ENCODE results near the gene ACTA1. TPM values are rescaled to one million over a fixed set of nuclear protein-coding genes. Genes with fewer than 3 reads are reported as not detected.

Gene ACTA1
- total and polyA plus RNA-seq, 2 of the 13 experiments (the other 11 are each of a cell fraction or from before 2014, with no cell fraction given) = 1.4 to 5.2 TPM

GRCh38 chr1:229409616-229410369 is 24.1 kb downstream of the ACTA1 start:
- ATAC-seq (peak; percentile 63), FAIRE-seq (peak; percentile 60), DNase-seq (ENCODE audit: low spot score) (peak; percentile 63)
- Histone ChIP-seq H3K4me1 (ENCODE audit: insufficient read depth, low read length) (peaks cover 66% of the 10 kb centered on the region), H3K9me3 (ENCODE audit: low read length) (no peaks in the 10 kb centered on the region), H4K20me1 (ENCODE audit: insufficient read depth, low read length) (no peaks in the 10 kb centered on the region), H2AFZ (ENCODE audit: low read length) (no peak overlapping the region), H3K36me3 (replicated peaks in 1 of 2; ENCODE audit: control insufficient read depth in 1 of 2, insufficient read depth in 2 of 2, low read length in 2 of 2) (no peaks in the 10 kb centered on the region), H3K4me3 (replicated peaks in 1 of 3; ENCODE audit: insufficient read depth in 1 of 3, low read depth in 2 of 3, low read length in 3 of 3) (peak overlapping the region; percentile 8 to 64 (median 19); a peak in 5 of 6 replicates), H3K27me3 (ENCODE audit: control insufficient read depth in 1 of 2, insufficient read depth in 2 of 2, low read length in 2 of 2) (peaks cover 2 to 8% of the 10 kb centered on the region in 2 experiments; a peak in 3 of 5 replicates), H3K79me2 (ENCODE audit: insufficient read depth, low read length) (no peaks in the 10 kb centered on the region), H3K27ac (ENCODE audit: extremely low read length, insufficient read depth, low read length) (no peak overlapping the region), H3K9ac (ENCODE audit: insufficient read depth, low read depth, low read length) (peak overlapping the region; percentile 55; the same call in 1 of the 2 replicates), H3K4me2 (ENCODE audit: low read depth, low read length) (peak overlapping the region; percentile 88)
- BruUV-seq (replicated peaks) = no TSS peak
- POLR2A ChIA-PET = interaction anchor here (0.9 to 2.5 kb wide), 6 partner anchors 11 to 140 kb away, joined by 3 to 8 read pairs (median 5); partner anchors contain the start of genes CCSAP and RAB4A
- WGBS (ENCODE audit: low lambda C conversion rate) = 3% methylated on average over 12 of the region's 18 CpGs
- in situ Hi-C loops (cut with HindIII; ENCODE audit: extremely low pct_ligation_motif_present, low pct_unique_long_range_greater_than_20kb) = no loop called here
- intact Hi-C loops (cut with micrococcal nuclease; ENCODE audit: unreplicated experiment) = loop anchor here (5.0 kb wide), 1 partner anchor 67 kb away; the partner anchor contains the start of gene CCSAP
- CTCF ChIA-PET (ENCODE audit: low intra/inter-chr PET ratio, low total read pairs) = no interaction called here
- TF ChIP-seq STAG1 (CRISPR knock-in tag; IDR thresholded peaks at IDR 0.05) (no peak), TBX2 (CRISPR knock-in tag; IDR thresholded peaks at IDR 0.05; ENCODE audit: borderline replicate concordance) (0 out of 2 replicates have a peak, but pooled peaks have one; percentile 10), ZHX1 (CRISPR knock-in tag; IDR thresholded peaks at IDR 0.05; ENCODE audit: low read depth) (0 out of 2 replicates have a peak, but pooled peaks have one; percentile 26), ZNF281 (CRISPR knock-in tag; IDR thresholded peaks at IDR 0.05; ENCODE audit: borderline replicate concordance) (peak; percentile 88), ZNF713 (CRISPR knock-in tag; IDR thresholded peaks at IDR 0.05) (no peak), RAD21 (CRISPR knock-in tag; IDR thresholded peaks at IDR 0.05) (no peak), ZNF687 (CRISPR knock-in tag; IDR thresholded peaks at IDR 0.05) (peak; percentile 7), SAP130 (CRISPR knock-in tag; IDR thresholded peaks at IDR 0.05; ENCODE audit: low read depth) (peak; percentile 39; the same call in 1 of the 2 replicates), ZFX (CRISPR knock-in tag; IDR thresholded peaks at IDR 0.05; ENCODE audit: low read depth) (peak; percentile 42; the same call in 1 of the 2 replicates), TAF1 (CRISPR knock-in tag; IDR thresholded peaks at IDR 0.05) (0 out of 2 replicates have a peak, but pooled peaks have one; percentile 20), HNRNPL (IDR thresholded peaks at IDR 0.05; ENCODE audit: low read depth, low read length) (0 out of 2 replicates have a peak, but pooled peaks have one; percentile 18), SMC3 (IDR thresholded peaks at IDR 0.05; ENCODE audit: low read length) (no peak), GATAD2A (CRISPR knock-in tag; IDR thresholded peaks at IDR 0.05) (0 out of 2 replicates have a peak, but pooled peaks have one; percentile 31), ZNF776 (CRISPR knock-in tag; IDR thresholded peaks at IDR 0.05) (0 out of 2 replicates have a peak, but pooled peaks have one; percentile 33)
